AG10803 (cell line): ENCODE measurements around the gene C7orf33.
"Not testable (repeated sequence)": the region's sequence is repeated elsewhere in the genome, so short reads cannot be mapped to it uniquely, and the experiment has no call there.

ENCODE experiments used
- DNase-seq: peaks from one replicate; pipeline ENCODE4 v3.0.0; 2010; ENCODE audit warnings: low read depth
- H3K4me3 ChIP-seq: 2 replicates; pipeline ENCODE4 v1.5.1; 2011; ENCODE audit warnings: mild to moderate bottlenecking, low read length, control low read depth
- TF ChIP-seq, protein P1 (sequence below): conservative IDR thresholded peaks from 2 replicates; pipeline ENCODE4 v1.5.1; 2011; ENCODE audit warnings: mild to moderate bottlenecking, low read length, control low read depth, inconsistent platforms

The C7orf33 gene

DNA sequence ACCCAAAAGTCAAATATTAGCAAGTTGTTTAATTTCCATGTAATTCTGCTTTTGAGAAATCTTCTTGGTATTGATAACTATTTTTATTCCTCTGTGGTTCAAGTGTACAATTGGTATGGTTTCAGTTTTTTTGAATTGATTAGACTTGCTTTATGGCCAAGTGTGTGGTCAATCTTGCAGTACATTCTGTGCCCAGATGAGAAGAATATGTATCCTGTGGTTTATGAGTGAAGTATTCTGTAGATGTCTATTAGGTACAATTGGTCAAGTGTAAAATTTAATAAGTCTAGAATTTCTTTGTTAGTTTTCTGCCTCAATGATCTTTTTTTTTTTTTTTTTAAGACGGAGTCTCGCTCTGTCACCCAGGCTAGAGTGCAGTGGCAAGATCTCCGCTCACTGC lies 36.6 kb upstream of the C7orf33 start:
- DNase-seq, result no peak
- no peak overlapping the region for H3K4me3 ChIP-seq
- TF ChIP-seq, protein P1, sequence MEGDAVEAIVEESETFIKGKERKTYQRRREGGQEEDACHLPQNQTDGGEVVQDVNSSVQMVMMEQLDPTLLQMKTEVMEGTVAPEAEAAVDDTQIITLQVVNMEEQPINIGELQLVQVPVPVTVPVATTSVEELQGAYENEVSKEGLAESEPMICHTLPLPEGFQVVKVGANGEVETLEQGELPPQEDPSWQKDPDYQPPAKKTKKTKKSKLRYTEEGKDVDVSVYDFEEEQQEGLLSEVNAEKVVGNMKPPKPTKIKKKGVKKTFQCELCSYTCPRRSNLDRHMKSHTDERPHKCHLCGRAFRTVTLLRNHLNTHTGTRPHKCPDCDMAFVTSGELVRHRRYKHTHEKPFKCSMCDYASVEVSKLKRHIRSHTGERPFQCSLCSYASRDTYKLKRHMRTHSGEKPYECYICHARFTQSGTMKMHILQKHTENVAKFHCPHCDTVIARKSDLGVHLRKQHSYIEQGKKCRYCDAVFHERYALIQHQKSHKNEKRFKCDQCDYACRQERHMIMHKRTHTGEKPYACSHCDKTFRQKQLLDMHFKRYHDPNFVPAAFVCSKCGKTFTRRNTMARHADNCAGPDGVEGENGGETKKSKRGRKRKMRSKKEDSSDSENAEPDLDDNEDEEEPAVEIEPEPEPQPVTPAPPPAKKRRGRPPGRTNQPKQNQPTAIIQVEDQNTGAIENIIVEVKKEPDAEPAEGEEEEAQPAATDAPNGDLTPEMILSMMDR, result no peak

- no peak for DNase-seq
- TF ChIP-seq, protein P1, result no peak
- no peak overlapping the region for H3K4me3 ChIP-seq
Measured at GRCh38 chr7:148556892-148557291, 33.7 kb upstream of the C7orf33 start.

GRCh38 chr7:148558914-148559313 lies 31.7 kb upstream of the C7orf33 start:
- DNase-seq, result no peak
- H3K4me3 ChIP-seq, result no peak overlapping the region
- TF ChIP-seq, protein P1, result no peak

- TF ChIP-seq, protein P1, result no peak
- H3K4me3 ChIP-seq, result no peak overlapping the region
- DNase-seq, result no peak
Measured at GRCh38 chr7:148561099-148561498, 29.5 kb upstream of the C7orf33 start.

GRCh38 chr7:148563583-148564274 lies 26.8 kb upstream of the C7orf33 start:
- H3K4me3 ChIP-seq, result no peak overlapping the region
- no peak for DNase-seq
- TF ChIP-seq, protein P1, result no peak

- DNase-seq, result peak; percentile 25
- not testable (repeated sequence) for H3K4me3 ChIP-seq
Measured at GRCh38 chr7:148564275-148564951, 26.2 kb upstream of the C7orf33 start.

GRCh38 chr7:148566736-148567135 lies 23.8 kb upstream of the C7orf33 start:
- no peak for DNase-seq
- TF ChIP-seq, protein P1, result no peak
- no peak overlapping the region for H3K4me3 ChIP-seq
